ENCODE measurements around the gene RFPL4AL1. TPM values are rescaled to one million over a fixed set of nuclear protein-coding genes. Genes with fewer than 3 reads are reported as not detected.

The RFPL4AL1 gene
- total and polyA plus RNA-seq, 2 of the 8 experiments (the other 6 are each of a cell fraction or from before 2014, with no cell fraction given) = not detected

GRCh38 chr19:55812449-55812848, 43.5 kb downstream of the RFPL4AL1 start (continued):
- TF ChIP-seq KDM4A (IDR thresholded peaks at IDR 0.05; ENCODE audit: low read depth, low read length, severe bottlenecking) = no peak
- no peak for TF ChIP-seq PHF8 (conservative IDR thresholded peaks at IDR 0.05; ENCODE audit: low read depth, low read length)
- TF ChIP-seq CHD2 (IDR thresholded peaks at IDR 0.05; ENCODE audit: low read length) = no peak
- no peak for TF ChIP-seq TAF7 (optimal IDR thresholded peaks at IDR 0.05; ENCODE audit: borderline replicate concordance, low read depth, low read length)
- no peak for TF ChIP-seq SIN3A (conservative IDR thresholded peaks at IDR 0.05 in 1 of 2, IDR thresholded peaks at IDR 0.05 in 1 of 2; ENCODE audit: low read depth in 1 of 2, low read length in 2 of 2)
